CD14-positive monocyte (primary cell): ENCODE results near the gene TUBE1. TPM values are rescaled to one million over a fixed set of nuclear protein-coding genes. Genes with fewer than 3 reads are reported as not detected.

Experiments
- DNase-seq, 3 donors: peaks; one replicate each; pipeline ENCODE4 v3.0.0-alpha.2; 2011 to 2022
- H2AFZ ChIP-seq: 2 replicates; pipeline ENCODE4 v1.6.0; 2012; ENCODE audit warnings: mild to moderate bottlenecking, low read depth, low read length, inconsistent platforms; ENCODE audit not compliant: insufficient read depth, poor library complexity, severe bottlenecking
- H3K27ac ChIP-seq, 2 donors: 1 replicate in 1 of 2; 2 replicates in 1 of 2; pipeline ENCODE4 v1.5.1; 2012 to 2013; ENCODE audit warnings: low read length in 2 of 2, control low read depth in 1 of 2, inconsistent platforms in 1 of 2, low read depth in 1 of 2, mild to moderate bottlenecking in 1 of 2
- H3K27me3 ChIP-seq, 2 donors: one replicate each; pipeline versions ENCODE4 v1.6.0 to v1.6.1; 2011 to 2013; ENCODE audit warnings: low read length in 2 of 2; ENCODE audit not compliant: control insufficient read depth in 2 of 2, insufficient read depth in 2 of 2
- H3K36me3 ChIP-seq, 2 donors: replicated peaks in 1 of 2; 1 replicate in 1 of 2; 2 replicates in 1 of 2; pipeline versions ENCODE4 v1.5.1 to v1.6.1; 2012 to 2013; ENCODE audit warnings: low read length in 2 of 2, control low read depth in 1 of 2, inconsistent platforms in 1 of 2, mild to moderate bottlenecking in 1 of 2; ENCODE audit not compliant: insufficient read depth in 2 of 2, control insufficient read depth in 1 of 2
- H3K4me1 ChIP-seq, 2 donors: 1 replicate in 1 of 2; 2 replicates in 1 of 2; pipeline versions ENCODE4 v1.5.1 to v1.6.1; 2012 to 2013; ENCODE audit warnings: low read length in 2 of 2, control low read depth in 1 of 2, inconsistent platforms in 1 of 2, mild to moderate bottlenecking in 1 of 2, moderate library complexity in 1 of 2; ENCODE audit not compliant: insufficient read depth in 2 of 2, control insufficient read depth in 1 of 2
- H3K4me2 ChIP-seq: replicated peaks from 2 replicates; pipeline ENCODE3; 2012; ENCODE audit warnings: low read length, moderate library complexity, mild to moderate bottlenecking; ENCODE audit not compliant: poor library complexity, severe bottlenecking; ENCODE audit errors: extremely low read depth
- H3K4me3 ChIP-seq, 3 experiments: fragments of 200-600 bp in 1 of 3; sonication (generic) in 1 of 3; replicated peaks in 1 of 3; 1 replicate in 2 of 3; 2 replicates in 1 of 3; pipeline ENCODE4 v1.5.1; 2011 to 2013; ENCODE audit warnings: low read length in 3 of 3, mild to moderate bottlenecking in 3 of 3, control low read depth in 2 of 3, low read depth in 2 of 3, inconsistent platforms in 1 of 3, moderate library complexity in 1 of 3
- H3K79me2 ChIP-seq: 2 replicates; pipeline ENCODE4 v1.6.0; 2012; ENCODE audit warnings: mild to moderate bottlenecking, control low read depth, inconsistent platforms, low read length, moderate library complexity; ENCODE audit not compliant: insufficient read depth
- H3K9ac ChIP-seq: 2 replicates; pipeline ENCODE4 v1.6.0; 2017; ENCODE audit warnings: low read length, mild to moderate bottlenecking; ENCODE audit not compliant: insufficient read depth, poor library complexity, severe bottlenecking
- H3K9me3 ChIP-seq, 2 donors: replicated peaks in 1 of 2; 1 replicate in 1 of 2; 2 replicates in 1 of 2; pipeline versions ENCODE4 v1.5.1 to v1.6.1; 2012 to 2013; ENCODE audit warnings: low read length in 2 of 2, control low read depth in 1 of 2; ENCODE audit not compliant: control insufficient read depth in 1 of 2, insufficient read depth in 1 of 2
- H4K20me1 ChIP-seq: 2 replicates; pipeline ENCODE4 v1.6.0; 2012; ENCODE audit warnings: mild to moderate bottlenecking, low read length, control low read depth, moderate library complexity; ENCODE audit not compliant: insufficient read depth
- H3K27ac Mint-ChIP-seq, 7 donors: one replicate each; pipeline ENCODE4 v1.8.0; 2020; ENCODE audit warnings: mild to moderate bottlenecking in 7 of 7, mixed read lengths in 7 of 7, moderate library complexity in 6 of 7, inconsistent platforms in 2 of 7
- H3K27me3 Mint-ChIP-seq, 3 donors: one replicate each; pipeline ENCODE4 v1.8.0; 2021 to 2022; ENCODE audit warnings: low read depth in 3 of 3, mild to moderate bottlenecking in 3 of 3, mixed read lengths in 3 of 3, moderate library complexity in 3 of 3, inconsistent platforms in 1 of 3
- H3K36me3 Mint-ChIP-seq, 2 donors: one replicate each; pipeline ENCODE4 v1.8.0; 2020; ENCODE audit warnings: mixed read lengths in 2 of 2, inconsistent platforms in 1 of 2, mild to moderate bottlenecking in 1 of 2
- H3K4me1 Mint-ChIP-seq: one replicate; pipeline ENCODE4 v1.8.0; 2020; ENCODE audit warnings: mild to moderate bottlenecking, mixed read lengths
- H3K4me3 Mint-ChIP-seq, 2 donors: one replicate each; pipeline ENCODE4 v1.8.0; 2020; ENCODE audit warnings: mild to moderate bottlenecking in 2 of 2, mixed read lengths in 2 of 2, moderate library complexity in 1 of 2
- H3K9me3 Mint-ChIP-seq, 7 donors: one replicate each; pipeline ENCODE4 v1.8.0; 2020 to 2022; ENCODE audit warnings: mixed read lengths in 7 of 7, mild to moderate bottlenecking in 6 of 7, moderate library complexity in 6 of 7, inconsistent platforms in 2 of 7
- CTCF ChIP-seq: fragments of 200-600 bp; IDR thresholded peaks from one replicate; pipeline ENCODE4 v1.8.0; 2022; ENCODE audit warnings: antibody characterized with exemption, mild to moderate bottlenecking
- WGBS: methylation state at CpG from one replicate; pipeline ENCODE4 v1.1.5; 2013; ENCODE audit warnings: missing lambda C conversion rate; ENCODE audit not compliant: insufficient coverage; 5-methylcytosine and 5-hydroxymethylcytosine counted together
- intact Hi-C, 2 donors: fragments of 100-400 bp; cut with micrococcal nuclease; formaldehyde crosslinking; loops; one replicate each; pipeline versions ENCODE4 v1.15.0 to v1.15.1; 2023
- polyA plus RNA-seq, 3 donors: library from polyadenylated mRNA; depleted of rRNA in 1 of 3; unstranded in 2 of 3; stranded (reverse) in 1 of 3; fragments of 300-500 nt in 2 of 3; fragments of >200 nt in 1 of 3; fragmentation: Illumina TruSeq in 2 of 3; gene quantifications; 1 replicate in 2 of 3; 2 replicates in 1 of 3; pipeline ENCODE4 v1.2.3, GENCODE V29; 2012 to 2021

Gene TUBE1
- polyA plus RNA-seq, 3 donors, result 2.1 to 4.6 (median 2.7) TPM

- TF ChIP-seq CTCF, result no peak
- 82% methylated on average over 2 of the region's 6 CpGs for WGBS
- Histone ChIP-seq H3K27ac (no peak overlapping the region), H2AFZ (no peak overlapping the region), H3K9me3 (no peaks in the 10 kb centered on the region), H3K4me2 (no peak overlapping the region), H4K20me1 (no peaks in the 10 kb centered on the region), H3K4me3 (no peak overlapping the region), H3K9ac (no peak overlapping the region), H3K36me3 (no peaks in the 10 kb centered on the region), H3K27me3 (no peaks in the 10 kb centered on the region), H3K79me2 (no peaks in the 10 kb centered on the region), H3K4me1 (no peaks in the 10 kb centered on the region)
- Mint-ChIP-seq H3K4me3 (no peak overlapping the region), H3K4me1 (peaks cover 2% of the 10 kb centered on the region), H3K27ac (no peak overlapping the region), H3K36me3 (no peaks in the 10 kb centered on the region), H3K27me3 (peaks cover 0 to 2% (median 2%) of the 10 kb centered on the region in 3 donors), H3K9me3 (no peaks in the 10 kb centered on the region)
- no peak for DNase-seq
- intact Hi-C loops, result no loop called here
Observed at GRCh38 chr6:112032728-112033127, 54.6 kb downstream of the TUBE1 start.

DNA sequence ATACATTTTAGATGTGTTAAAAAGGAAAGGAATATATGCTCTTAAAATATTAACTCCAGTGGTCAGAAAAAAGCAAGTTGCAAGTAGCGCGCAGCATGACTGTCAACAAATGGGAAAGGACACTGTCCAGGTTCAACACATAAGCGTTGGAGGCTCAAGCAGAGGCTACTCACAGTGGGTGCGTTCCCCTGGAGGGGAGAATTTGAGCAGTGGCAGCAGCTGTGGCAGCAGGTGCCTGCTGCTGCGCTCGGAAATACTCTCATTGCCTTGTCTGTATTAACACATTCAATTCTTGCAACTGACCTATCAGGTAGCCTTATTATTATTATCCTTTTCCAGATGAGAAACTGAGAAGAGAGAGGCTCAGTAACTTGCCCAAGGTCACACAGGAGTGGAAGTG lies 55.3 kb downstream of the TUBE1 start:
- Mint-ChIP-seq H3K4me3 (no peak overlapping the region), H3K27me3 (peaks cover 0 to 2% (median 2%) of the 10 kb centered on the region in 3 donors), H3K27ac (no peak overlapping the region), H3K9me3 (no peaks in the 10 kb centered on the region), H3K36me3 (no peaks in the 10 kb centered on the region), H3K4me1 (no peaks in the 10 kb centered on the region)
- no peak for DNase-seq
- Histone ChIP-seq H3K4me1 (no peaks in the 10 kb centered on the region), H3K36me3 (no peaks in the 10 kb centered on the region), H3K9ac (no peak overlapping the region), H3K27me3 (no peaks in the 10 kb centered on the region), H3K9me3 (no peaks in the 10 kb centered on the region), H2AFZ (no peak overlapping the region), H3K4me3 (no peak overlapping the region), H3K4me2 (no peak overlapping the region), H3K27ac (no peak overlapping the region), H4K20me1 (no peaks in the 10 kb centered on the region), H3K79me2 (no peaks in the 10 kb centered on the region)
- TF ChIP-seq CTCF, result no peak
- WGBS, result 95% methylated on average over 3 of the region's 6 CpGs
- intact Hi-C loops, result no loop called here
